Gastroesophageal sphincter (tissue), 3 donors: Measurements from ENCODE around the gene SLIT3.

Experiments used
- EP300 ChIP-seq: sonication (generic); formaldehyde crosslinking; IDR thresholded peaks from one replicate; pipeline ENCODE4 v1.6.1; 2017; ENCODE audit warnings: antibody characterized with exemption, mild to moderate bottlenecking
- POLR2A ChIP-seq, 2 donors: fragments of 450-650 bp; IDR thresholded peaks; one replicate each; pipeline ENCODE4 v1.6.1; 2017; ENCODE audit warnings: antibody characterized with exemption in 2 of 2, mild to moderate bottlenecking in 2 of 2, moderate library complexity in 1 of 2
- POLR2AphosphoS5 ChIP-seq: sonication (generic); formaldehyde crosslinking; IDR thresholded peaks from one replicate; pipeline ENCODE4 v1.6.1; 2017; ENCODE audit warnings: antibody characterized with exemption
- TF ChIP-seq, protein P1 (sequence below), 4 experiments: fragments of 200-600 bp in 2 of 4; fragments of 450-650 bp in 2 of 4; sonication (generic) in 1 of 4; IDR thresholded peaks; one replicate each; pipeline ENCODE4 v1.5.1; 2017 to 2019; ENCODE audit warnings: antibody characterized with exemption in 4 of 4, mild to moderate bottlenecking in 2 of 4, moderate library complexity in 2 of 4

DNA sequence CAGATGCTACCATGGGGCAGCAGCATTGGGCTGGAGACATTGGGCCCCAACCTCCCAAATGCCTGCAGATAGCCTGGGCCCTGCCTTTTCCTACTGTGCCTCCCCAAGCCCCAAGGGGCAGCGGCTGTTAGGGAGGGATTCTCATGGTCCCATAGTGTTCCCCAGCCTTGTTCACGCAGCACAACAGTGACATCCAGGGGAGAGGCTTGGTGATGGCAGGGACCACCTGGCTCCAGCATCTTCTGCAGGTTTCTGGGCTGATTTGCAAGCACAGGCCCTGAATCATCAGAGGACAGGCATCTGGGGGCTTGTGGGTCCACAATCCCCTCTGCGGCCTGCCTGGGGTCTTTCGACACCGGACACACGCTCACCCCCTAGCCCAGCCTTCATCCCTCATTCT, 354.6 kb downstream of the SLIT3 start:
- TF ChIP-seq POLR2A (IDR thresholded peaks at IDR 0.05) (no peak), POLR2AphosphoS5 (no peak), EP300 (no peak)
- TF ChIP-seq, protein P1, sequence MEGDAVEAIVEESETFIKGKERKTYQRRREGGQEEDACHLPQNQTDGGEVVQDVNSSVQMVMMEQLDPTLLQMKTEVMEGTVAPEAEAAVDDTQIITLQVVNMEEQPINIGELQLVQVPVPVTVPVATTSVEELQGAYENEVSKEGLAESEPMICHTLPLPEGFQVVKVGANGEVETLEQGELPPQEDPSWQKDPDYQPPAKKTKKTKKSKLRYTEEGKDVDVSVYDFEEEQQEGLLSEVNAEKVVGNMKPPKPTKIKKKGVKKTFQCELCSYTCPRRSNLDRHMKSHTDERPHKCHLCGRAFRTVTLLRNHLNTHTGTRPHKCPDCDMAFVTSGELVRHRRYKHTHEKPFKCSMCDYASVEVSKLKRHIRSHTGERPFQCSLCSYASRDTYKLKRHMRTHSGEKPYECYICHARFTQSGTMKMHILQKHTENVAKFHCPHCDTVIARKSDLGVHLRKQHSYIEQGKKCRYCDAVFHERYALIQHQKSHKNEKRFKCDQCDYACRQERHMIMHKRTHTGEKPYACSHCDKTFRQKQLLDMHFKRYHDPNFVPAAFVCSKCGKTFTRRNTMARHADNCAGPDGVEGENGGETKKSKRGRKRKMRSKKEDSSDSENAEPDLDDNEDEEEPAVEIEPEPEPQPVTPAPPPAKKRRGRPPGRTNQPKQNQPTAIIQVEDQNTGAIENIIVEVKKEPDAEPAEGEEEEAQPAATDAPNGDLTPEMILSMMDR (IDR thresholded peaks at IDR 0.05), result no peak
